SU-DHL-6 (cell line): ENCODE data around the gene HDGFL2.

ENCODE experiments used
- H2AFZ ChIP-seq: fragments of 200-600 bp; sonication (generic); 2 replicates; pipeline ENCODE4 v1.6.1; 2014; ENCODE audit warnings: low read depth, mild to moderate bottlenecking, moderate library complexity, mixed read lengths, antibody characterized with exemption, low read length; ENCODE audit not compliant: severe bottlenecking
- H3F3A ChIP-seq: fragments of 200-600 bp; shearing (Covaris generic); 2 replicates; pipeline ENCODE4 v1.6.0; 2016; ENCODE audit warnings: antibody characterized with exemption, mild to moderate bottlenecking; ENCODE audit not compliant: insufficient read depth
- H3K27ac ChIP-seq: fragments of 200-600 bp; sonication (generic); 2 replicates; pipeline ENCODE4 v1.5.1; 2016; ENCODE audit warnings: low read depth, mild to moderate bottlenecking, low read length, moderate library complexity, mixed read lengths
- H3K27me3 ChIP-seq: fragments of 200-600 bp; sonication (generic), shearing (Covaris generic); 2 replicates; pipeline ENCODE4 v1.6.0; 2014; ENCODE audit warnings: mild to moderate bottlenecking, low read length
- H3K36me3 ChIP-seq: fragments of 200-600 bp; sonication (generic); 2 replicates; pipeline ENCODE4 v1.6.1; 2014; ENCODE audit warnings: mild to moderate bottlenecking, low read length, mixed read lengths
- H3K4me2 ChIP-seq: fragments of 300-600, 200-600 bp; shearing (Covaris generic), sonication (generic); 2 replicates; pipeline ENCODE4 v1.6.0; 2014; ENCODE audit warnings: low read length, low read depth, mild to moderate bottlenecking; ENCODE audit not compliant: poor library complexity, severe bottlenecking
- H3K4me3 ChIP-seq: fragments of 200-600 bp; sonication (generic); 2 replicates; pipeline ENCODE4 v1.5.1; 2014; ENCODE audit warnings: antibody characterized with exemption, low read length, mild to moderate bottlenecking, mixed read lengths; ENCODE audit not compliant: insufficient read depth, poor library complexity, severe bottlenecking
- H3K79me2 ChIP-seq: fragments of 200-600 bp; sonication (generic); 2 replicates; pipeline ENCODE4 v1.6.1; 2014; ENCODE audit warnings: mild to moderate bottlenecking, low read length, moderate library complexity; ENCODE audit not compliant: insufficient read depth
- H3K9ac ChIP-seq: fragments of 200-600 bp; sonication (generic); 2 replicates; pipeline ENCODE4 v1.7.0; 2014; ENCODE audit warnings: mild to moderate bottlenecking, low read length
- H3K9me2 ChIP-seq: fragments of 200-600 bp; sonication (generic); replicated peaks from 2 replicates; pipeline ENCODE4 v1.6.1; 2014; ENCODE audit warnings: low read length; ENCODE audit not compliant: insufficient read depth
- H3K9me3 ChIP-seq: fragments of 200-600 bp; sonication (generic); 2 replicates; pipeline ENCODE4 v1.6.1; 2014; ENCODE audit warnings: low read length, mixed read lengths; ENCODE audit not compliant: insufficient read depth
- H4K20me1 ChIP-seq: fragments of 200-600 bp; sonication (generic); 2 replicates; pipeline ENCODE4 v1.6.1; 2014; ENCODE audit warnings: low read depth, mild to moderate bottlenecking, antibody characterized with exemption, low read length, moderate library complexity, mixed read lengths
- CTCF ChIP-seq: fragments of 200-600 bp; sonication (generic); IDR thresholded peaks from one replicate; pipeline ENCODE4 v1.5.1; 2017; ENCODE audit warnings: antibody characterized with exemption, mild to moderate bottlenecking, low read length, moderate library complexity; ENCODE audit not compliant: insufficient read depth, poor library complexity, severe bottlenecking
- EZH2phosphoT487 ChIP-seq: fragments of 200-600 bp; sonication (generic), shearing (Covaris generic); conservative IDR thresholded peaks from 2 replicates; pipeline ENCODE4 v1.6.1; 2018; ENCODE audit warnings: mild to moderate bottlenecking, antibody characterized with exemption, low read length, moderate library complexity, mixed read lengths

HDGFL2 gene

GRCh38 chr19:4431296-4431695 lies 40.8 kb upstream of the HDGFL2 start:
- H3K36me3 ChIP-seq, result peaks cover 5% of the 10 kb centered on the region; the same call in 1 of the 2 replicates
- H3K27ac ChIP-seq, result no peak overlapping the region
- no peak overlapping the region for H3K4me2 ChIP-seq
- H3K79me2 ChIP-seq, result peaks cover 4% of the 10 kb centered on the region; the same call in 1 of the 2 replicates
- H3K27me3 ChIP-seq, result no peaks in the 10 kb centered on the region
- no peak overlapping the region for H3K4me3 ChIP-seq
- no peak for TF ChIP-seq CTCF
- no peak for TF ChIP-seq EZH2phosphoT487
- no peaks in the 10 kb centered on the region for H3K9me3 ChIP-seq
- no peaks in the 10 kb centered on the region for H3K9me2 ChIP-seq
- H3K9ac ChIP-seq, result no peak overlapping the region
- no peaks in the 10 kb centered on the region for H4K20me1 ChIP-seq
- no peaks in the 10 kb centered on the region for H3F3A ChIP-seq
- no peak overlapping the region for H2AFZ ChIP-seq

- no peak overlapping the region for H3K4me2 ChIP-seq
- H3K79me2 ChIP-seq, result peaks cover 10% of the 10 kb centered on the region; the same call in 1 of the 2 replicates
- no peak overlapping the region for H2AFZ ChIP-seq
- H4K20me1 ChIP-seq, result no peaks in the 10 kb centered on the region
- no peaks in the 10 kb centered on the region for H3F3A ChIP-seq
- H3K36me3 ChIP-seq, result peaks cover 5% of the 10 kb centered on the region; the same call in 1 of the 2 replicates
- TF ChIP-seq EZH2phosphoT487 (no peak), CTCF (no peak)
- H3K9me2 ChIP-seq, result no peaks in the 10 kb centered on the region
- no peak overlapping the region for H3K9ac ChIP-seq
- no peaks in the 10 kb centered on the region for H3K27me3 ChIP-seq
- H3K9me3 ChIP-seq, result no peaks in the 10 kb centered on the region
- H3K4me3 ChIP-seq, result no peak overlapping the region
- H3K27ac ChIP-seq, result no peak overlapping the region
Measured at GRCh38 chr19:4431808-4432674, 40.1 kb upstream of the HDGFL2 start.

- Histone ChIP-seq H3K27me3 (no peaks in the 10 kb centered on the region), H3F3A (no peaks in the 10 kb centered on the region), H3K9me3 (no peaks in the 10 kb centered on the region), H3K4me3 (no peak overlapping the region), H3K9ac (no peak overlapping the region), H4K20me1 (no peaks in the 10 kb centered on the region), H3K79me2 (peaks cover 11% of the 10 kb centered on the region; the same call in 1 of the 2 replicates), H3K4me2 (no peak overlapping the region), H2AFZ (no peak overlapping the region), H3K9me2 (no peaks in the 10 kb centered on the region), H3K27ac (no peak overlapping the region), H3K36me3 (peaks cover 5% of the 10 kb centered on the region; the same call in 1 of the 2 replicates)
- TF ChIP-seq EZH2phosphoT487, result no peak
- TF ChIP-seq CTCF, result no peak
Measured at GRCh38 chr19:4432918-4433506, 39.1 kb upstream of the HDGFL2 start.
